Activated T-cell treated with anti-CD3 and anti-CD28 coated beads for 4 hours (primary cell): ENCODE results near the gene GJD4.

Experiments used
- DNase-seq: peaks from one replicate; pipeline ENCODE4 v3.0.0-alpha.2; 2020

The GJD4 gene

DNA sequence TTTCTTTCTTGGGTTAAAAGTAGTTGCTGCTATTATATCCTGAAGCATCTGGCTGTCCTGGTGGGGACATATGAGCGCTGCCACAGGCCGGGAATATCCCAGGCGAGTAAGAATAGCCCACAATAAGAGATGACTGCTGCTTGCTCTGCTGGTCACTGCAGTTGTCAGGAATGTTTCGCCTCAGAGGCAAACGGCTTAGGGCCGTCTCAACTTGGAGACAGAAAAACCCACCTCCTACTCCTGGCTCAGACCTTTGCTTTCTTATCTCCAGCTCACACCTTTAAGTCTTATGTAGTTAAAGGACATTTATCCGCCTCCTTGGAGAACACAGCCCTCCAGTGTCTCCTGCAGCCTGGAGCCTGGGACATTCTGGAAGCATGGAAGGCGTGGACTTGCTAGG is at the start of gene GJD4:
Gene GJD4 (plus strand): TSS at position 151 of the 400 bp plus-strand sequence. CDS start 227 bp downstream, at position 378.
- DNase-seq = no peak

DNA sequence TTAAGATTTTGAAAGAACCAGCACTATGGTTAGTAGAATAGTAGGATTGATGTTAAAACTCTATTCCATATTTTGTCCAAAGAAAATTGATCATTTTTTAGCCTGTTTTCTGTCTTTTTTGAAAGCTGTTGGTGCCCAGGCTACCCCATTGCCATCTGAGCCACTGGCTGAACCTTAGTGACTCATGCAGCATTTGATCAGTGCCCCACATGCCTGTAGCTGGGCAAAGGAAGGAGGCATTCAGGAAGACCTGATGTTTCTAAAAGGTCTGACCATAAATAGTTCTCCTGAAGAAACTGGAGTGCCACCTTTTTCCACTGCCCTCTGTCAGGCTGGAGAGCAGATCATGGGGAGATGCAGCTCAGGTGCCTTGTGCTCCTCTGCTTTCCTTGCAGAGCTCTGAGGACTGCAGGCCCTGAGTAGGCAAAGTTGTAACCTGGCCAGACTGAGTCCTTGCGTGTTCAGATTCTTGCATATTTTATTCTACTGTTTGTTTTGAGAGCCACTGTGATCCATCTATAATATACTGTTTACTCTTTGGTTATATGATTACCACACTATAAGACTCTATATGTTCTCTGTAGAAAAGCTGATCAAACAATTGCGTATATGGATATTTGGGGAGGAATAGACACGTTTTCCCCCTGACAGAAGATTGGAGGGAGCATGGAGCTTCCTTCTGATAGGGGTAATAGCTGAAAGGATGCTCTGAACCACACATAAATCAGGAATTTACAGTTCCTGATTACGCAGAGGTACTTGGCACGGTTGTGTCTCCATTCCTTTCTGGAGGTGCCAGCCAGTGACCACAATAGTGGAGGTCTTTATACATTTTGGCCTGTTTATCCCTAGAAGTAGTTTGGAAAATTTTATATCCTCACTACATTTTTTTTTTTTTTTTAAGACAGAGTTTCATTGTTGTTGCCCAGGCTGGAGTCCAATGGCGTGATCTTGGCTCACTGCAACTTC is 48.9 kb upstream of the GJD4 start:
- DNase-seq = no peak

GRCh38 chr10:35558276-35558675 is 46.9 kb upstream of the GJD4 start:
- DNase-seq = no peak

DNA sequence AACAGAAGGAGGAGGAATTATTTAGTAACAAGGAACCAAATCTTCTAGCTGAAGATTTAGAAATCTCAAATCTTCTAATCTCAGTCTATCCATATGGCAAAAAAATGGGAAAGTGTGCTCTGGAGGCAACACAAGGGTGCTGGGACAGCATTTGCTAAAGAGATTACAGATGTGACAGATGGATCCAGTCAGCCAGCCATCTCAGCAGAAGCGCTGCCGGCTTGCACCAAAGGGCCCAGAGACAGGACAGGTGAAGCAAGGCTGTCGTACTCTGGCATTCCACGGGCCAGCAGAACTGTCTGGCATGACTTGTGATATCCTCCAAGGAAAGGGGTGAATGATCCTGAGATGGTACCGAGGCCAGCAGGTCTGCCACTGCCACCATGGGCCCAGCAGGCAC is 45.7 kb upstream of the GJD4 start:
- no peak for DNase-seq

DNA sequence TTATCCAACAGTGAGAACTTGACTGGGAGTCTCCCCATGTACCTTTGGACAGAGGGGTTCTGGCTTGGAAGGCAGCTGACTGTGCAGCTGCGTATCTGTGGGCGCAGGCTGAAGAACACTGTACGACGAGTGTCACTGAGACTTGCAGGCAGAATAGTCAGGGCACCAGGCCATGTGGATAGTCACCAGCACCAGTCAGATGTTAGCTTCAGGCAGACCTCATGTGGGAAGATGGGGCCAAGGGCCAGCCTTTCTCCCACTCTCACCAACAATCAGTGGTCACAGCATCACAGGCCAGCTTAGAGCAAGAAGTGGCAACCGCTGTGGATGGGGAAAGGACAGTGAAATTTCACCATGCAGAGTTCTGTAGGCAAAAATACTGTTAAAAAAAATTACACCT is 43.4 kb upstream of the GJD4 start:
- DNase-seq = no peak

DNA sequence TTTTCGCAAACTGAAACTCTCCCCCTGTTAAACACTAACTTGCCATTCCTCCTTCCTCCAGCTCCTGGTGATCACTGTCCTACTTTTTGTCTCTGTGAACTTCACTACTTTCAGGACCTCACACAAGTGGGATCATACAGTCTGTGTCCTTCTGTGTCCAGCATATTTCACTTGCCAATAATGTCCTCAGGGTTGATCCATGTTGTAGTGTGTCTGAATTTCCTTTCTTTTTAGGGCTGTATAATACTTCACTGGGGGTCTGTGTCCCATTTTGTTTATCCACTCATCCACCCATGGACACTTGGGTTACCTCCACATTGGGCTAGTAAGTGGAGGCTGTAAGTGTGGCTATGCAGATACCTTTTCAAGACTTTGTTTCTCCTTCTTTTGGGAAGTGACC is 42.7 kb upstream of the GJD4 start:
- DNase-seq = no peak

- peak; percentile 14 for DNase-seq
Observed at GRCh38 chr10:35563261-35563891, 41.8 kb upstream of the GJD4 start.

GRCh38 chr10:35564341-35564968 is 40.7 kb upstream of the GJD4 start:
- DNase-seq = no peak

GRCh38 chr10:35565602-35566081 is 39.5 kb upstream of the GJD4 start:
- no peak for DNase-seq

DNA sequence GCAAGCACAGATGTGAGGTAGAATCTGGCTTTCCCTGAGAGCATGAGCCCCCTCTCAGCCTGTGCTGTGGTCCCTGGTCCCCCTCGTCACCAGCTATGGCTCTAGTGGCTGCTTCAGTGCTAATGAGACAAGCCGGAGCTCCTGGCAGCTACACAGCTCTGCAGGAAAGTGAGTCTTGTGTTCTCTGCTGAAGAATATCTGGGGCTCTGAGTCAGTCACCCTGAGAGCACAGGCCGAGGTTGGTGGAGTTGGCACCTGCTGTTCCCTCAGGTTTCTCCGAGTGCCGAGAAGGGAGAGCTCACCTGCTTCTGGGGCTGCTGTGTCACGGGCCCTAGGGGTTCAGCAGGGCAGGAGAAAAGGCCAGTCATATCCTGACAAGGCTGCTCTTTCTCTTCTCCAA is 37.2 kb upstream of the GJD4 start:
- no peak for DNase-seq

GRCh38 chr10:35568483-35569015 is 36.6 kb upstream of the GJD4 start:
- DNase-seq = no peak

DNA sequence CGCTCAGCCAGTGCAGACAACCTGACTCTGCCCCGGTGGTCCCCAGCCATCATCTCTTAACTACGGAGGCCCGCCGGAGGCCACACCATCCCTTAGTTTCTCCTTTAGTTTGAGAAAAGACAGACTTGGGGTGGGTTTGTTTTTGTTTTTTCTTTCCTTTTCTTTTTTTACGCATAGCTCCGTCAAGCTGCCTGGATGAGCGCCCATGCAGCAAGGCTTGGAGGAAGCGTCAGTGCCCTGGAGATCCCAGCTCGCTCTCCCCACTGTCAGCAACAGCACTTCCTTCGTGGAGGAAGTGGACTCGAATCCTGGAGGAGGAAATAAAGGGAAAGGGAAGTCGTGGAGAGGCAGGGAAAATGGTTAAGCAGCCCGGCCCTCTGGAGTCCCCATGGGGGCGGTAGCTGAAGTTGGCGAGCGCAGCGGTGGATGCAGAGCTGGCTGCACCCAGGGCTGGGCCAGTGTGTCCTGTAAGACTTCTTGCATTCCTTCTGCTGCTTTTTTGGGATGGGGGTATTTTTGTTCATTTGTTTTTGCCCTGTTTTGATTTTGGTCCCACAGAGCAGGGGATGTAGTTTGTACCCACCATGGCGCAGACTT is 35.9 kb upstream of the GJD4 start:
- DNase-seq = no peak

DNA sequence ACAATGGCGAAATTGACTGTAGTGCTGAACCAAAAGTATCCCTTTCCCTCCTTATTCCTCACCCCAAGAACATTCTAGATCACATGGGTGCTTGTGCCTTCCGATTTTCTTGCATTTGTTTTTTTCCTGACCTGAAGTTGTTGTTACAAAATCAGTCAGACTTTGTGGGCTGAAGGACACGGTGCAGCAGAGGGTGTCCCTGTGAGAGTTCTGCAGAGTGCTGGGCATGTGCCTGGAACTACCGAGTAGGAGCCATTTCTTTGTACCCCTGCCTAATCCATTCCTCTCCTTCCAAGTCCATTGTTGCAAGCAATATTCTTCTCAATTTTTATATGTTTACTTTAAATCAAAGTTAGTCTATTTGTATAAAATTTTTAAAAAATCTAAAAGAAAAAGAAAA is 35.3 kb upstream of the GJD4 start:
- no peak for DNase-seq

- no peak for DNase-seq
Observed at GRCh38 chr10:35570397-35570796, 34.7 kb upstream of the GJD4 start.

GRCh38 chr10:35572583-35572982 is 32.6 kb upstream of the GJD4 start:
- no peak for DNase-seq

GRCh38 chr10:35573796-35574195 is 31.3 kb upstream of the GJD4 start:
- DNase-seq = no peak

- no peak for DNase-seq
Observed at GRCh38 chr10:35574924-35575352, 30.2 kb upstream of the GJD4 start.

- DNase-seq = no peak
Observed at GRCh38 chr10:35575640-35576039, 29.5 kb upstream of the GJD4 start.

DNA sequence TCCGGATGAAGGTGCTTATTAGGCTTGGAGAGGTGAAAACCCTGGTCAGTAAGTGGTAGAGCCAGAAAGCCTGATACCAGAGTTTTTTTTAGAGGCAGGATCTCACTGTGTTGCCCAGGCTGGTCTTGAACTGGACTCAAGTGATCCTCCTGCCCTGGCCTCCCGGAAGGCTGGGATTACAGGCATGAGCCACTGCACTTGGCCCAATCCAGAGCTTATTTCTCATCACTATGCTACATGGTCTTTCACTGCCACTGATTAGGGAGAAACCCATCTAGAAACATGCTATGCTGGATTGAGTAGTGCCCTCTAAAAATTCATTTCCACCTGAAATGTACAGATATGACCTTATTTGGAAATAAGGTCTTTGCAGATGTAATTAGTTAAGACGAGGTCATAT is 28.4 kb upstream of the GJD4 start:
- no peak for DNase-seq

DNA sequence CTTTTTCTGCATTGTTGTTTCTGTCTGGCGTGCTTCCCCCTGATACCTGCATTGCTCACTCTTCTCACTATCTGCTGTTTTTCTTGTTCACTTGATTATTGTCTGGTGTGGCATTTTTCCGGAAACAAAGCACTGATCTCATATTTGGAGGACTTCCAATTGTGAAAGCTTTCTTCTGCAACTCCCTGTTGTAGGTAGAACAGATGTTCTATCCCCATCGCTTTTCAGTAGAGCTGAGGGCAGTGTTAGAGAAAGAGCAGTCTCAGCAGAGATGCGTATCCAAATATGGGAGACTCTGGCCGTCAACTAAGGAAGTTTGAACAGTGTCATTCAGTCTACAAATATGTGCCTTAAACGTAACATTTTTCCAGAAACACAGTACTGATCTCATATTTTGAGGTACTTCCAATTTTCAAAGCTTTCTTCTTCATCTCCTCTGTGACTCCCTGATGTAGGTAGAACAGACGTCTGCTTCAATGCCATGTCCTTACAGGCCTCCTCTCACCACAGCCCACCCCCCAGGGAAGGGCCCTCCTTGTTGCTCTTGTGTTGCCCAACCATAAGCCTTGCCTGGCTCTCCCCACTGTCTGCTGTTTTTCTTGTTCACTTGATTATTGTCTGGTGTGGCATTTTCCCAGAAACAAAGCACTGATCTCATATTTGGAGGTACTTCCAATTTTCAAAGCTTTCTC is 27.1 kb upstream of the GJD4 start:
- DNase-seq = no peak

DNA sequence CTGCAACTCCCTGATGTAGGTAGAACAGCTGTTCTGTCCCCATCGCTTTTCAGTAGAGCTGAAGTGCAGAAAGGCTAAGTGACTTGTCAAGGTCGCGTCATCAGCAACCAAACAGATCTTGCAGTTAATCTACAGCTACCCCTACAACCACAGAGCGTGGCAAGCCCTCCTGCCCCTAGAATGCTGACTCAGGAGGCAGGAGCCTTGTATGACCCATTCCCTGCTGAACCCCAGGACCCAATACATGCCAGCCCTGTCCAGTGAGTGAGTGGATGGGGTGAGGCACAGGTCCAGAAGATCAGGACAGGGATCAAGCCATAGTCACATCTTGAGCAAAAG is 26.6 kb upstream of the GJD4 start:
- DNase-seq = no peak

- no peak for DNase-seq
Observed at GRCh38 chr10:35579116-35579515, 26.0 kb upstream of the GJD4 start.
